A549 treated with AZD9567 at 1 μM for 4 hours (cell line): ENCODE results near the gene EPSTI1. TPM values are rescaled to one million over a fixed set of nuclear protein-coding genes. Genes with fewer than 3 reads are reported as not detected.

Experiments used
- total RNA-seq: library from RNA; stranded (reverse); fragments of 200-300 nt; extraction: Qiagen RNA extraction; gene quantifications from 5 replicates; pipeline ENCODE4 v1.2.3, GENCODE V29; 2022; ENCODE audit not compliant: insufficient read depth

Gene EPSTI1
- total RNA-seq, result 0.05 to 0.32 TPM (median 0.26 TPM) in 4 of 5 replicates, not detected in the other

DNA sequence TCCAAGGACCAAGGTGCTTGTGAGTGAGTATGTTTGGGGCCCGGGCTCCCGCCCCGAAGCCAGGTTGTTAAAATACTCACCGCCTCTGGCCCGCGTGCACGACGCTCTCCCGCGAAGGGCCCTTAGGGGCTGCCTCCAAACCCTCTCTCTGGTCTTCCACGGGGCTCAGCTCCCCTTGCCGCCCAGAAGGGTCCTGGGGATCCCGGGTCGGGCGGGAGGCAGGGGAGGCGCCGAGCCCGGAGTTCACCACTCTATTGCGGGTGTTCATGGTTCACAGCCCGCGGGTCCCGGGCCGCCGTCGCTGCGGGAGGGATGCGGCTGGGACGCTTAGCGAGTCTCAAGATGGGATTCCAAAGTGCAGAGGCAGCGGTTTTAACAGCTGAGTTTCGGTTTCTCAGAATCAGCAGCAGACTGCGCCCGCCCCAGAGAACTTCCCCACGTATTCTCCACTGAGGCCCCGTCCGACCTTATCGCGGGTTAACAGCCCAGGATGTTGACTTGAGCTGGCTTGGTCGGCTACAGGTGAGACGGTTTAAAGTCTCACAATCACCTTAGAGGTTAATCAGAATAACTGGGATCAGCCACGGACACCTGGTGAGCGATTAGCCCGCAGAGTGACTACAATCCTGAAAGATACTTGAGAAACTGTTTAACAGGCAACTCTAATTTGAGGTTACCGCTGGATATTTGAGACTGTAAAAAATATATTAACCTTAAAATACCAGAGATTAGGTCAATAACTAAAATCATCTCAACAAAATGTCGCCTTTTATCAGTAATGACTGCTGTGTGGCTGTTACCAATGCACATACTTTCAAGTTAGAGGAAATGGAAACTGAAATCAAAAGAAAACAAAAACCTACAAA lies at the start of gene EPSTI1:
Gene EPSTI1, minus strand, starts transcription at position 344 of the 866 bp plus-strand sequence. Its CDS starts 76 bp downstream, at position 268.

GRCh38 chr13:43023289-43023963 lies 31.4 kb upstream of the EPSTI1 start, which contains the start of gene DNAJC15:
Gene DNAJC15 (plus strand): TSS chr13:43023586. CDS start chr13:43023627, 41 bp downstream.

Other genes with a start within 250 kb of the EPSTI1 start
- gene FAM216B, start 210.7 kb downstream of the EPSTI1 start, total RNA-seq, result not detected in 5 replicates
- 0.06 to 0.09 TPM (median 0.06 TPM) in 4 of 5 replicates, not detected in the other for gene DNAJC15, start 31.3 kb upstream of the EPSTI1 start, total RNA-seq